ENCODE data around the gene NPC1.
"Not testable (repeated sequence)": the region's sequence is repeated elsewhere in the genome, so short reads cannot be mapped to it uniquely, and the experiment has no call there.

NPC1 gene

DNA sequence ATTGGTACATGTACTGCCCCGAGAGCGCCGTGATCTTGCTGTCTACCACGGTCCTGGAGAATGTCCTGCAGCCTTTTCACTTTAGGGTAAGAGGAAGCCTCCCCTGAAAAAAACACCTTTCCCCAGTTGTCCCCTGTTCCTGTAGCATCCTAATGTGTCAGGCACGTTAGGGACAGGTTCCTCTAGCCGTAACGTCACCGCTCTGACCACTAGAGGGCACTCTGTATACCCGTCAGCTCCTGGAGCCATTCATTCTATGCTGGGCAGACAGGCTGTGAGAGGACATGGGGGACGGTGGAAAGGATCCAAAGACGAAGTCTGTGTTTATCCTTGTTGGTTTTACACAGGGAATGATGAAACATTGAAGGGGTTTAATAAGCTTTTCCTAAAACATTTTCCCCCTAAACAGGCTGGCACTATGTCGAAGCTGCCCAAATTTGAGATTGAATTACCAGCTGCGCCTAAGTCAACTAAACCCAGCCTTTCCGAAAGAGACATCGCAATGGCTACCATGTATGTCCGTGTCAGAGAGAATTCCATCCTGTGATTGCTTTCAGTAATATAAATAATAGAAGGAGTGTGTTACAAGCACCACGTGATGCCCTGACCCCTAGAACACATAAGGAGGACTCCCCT lies 70.3 kb downstream of the NPC1 start:
- peak; percentile 90 for DNase-seq

DNA sequence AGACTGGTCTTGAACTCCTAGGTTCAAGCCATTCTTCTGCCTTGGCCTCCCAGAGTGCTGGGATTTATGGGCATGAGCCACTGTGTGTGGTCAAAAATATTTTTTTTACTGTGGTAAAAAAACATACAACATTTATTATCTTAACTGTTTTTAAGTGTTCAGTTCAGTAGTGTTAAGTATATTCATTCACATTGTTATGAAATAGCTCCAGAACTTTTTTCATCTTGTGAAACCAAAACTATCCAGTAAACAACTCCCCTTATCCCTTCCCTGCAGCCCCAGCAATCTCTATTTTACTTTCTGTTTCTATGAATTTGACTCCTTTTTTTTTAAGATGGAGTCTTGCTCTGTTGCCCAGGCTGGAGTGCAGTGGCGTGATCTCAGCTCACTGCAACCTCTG lies 73.7 kb downstream of the NPC1 start:
- no peak for DNase-seq

DNA sequence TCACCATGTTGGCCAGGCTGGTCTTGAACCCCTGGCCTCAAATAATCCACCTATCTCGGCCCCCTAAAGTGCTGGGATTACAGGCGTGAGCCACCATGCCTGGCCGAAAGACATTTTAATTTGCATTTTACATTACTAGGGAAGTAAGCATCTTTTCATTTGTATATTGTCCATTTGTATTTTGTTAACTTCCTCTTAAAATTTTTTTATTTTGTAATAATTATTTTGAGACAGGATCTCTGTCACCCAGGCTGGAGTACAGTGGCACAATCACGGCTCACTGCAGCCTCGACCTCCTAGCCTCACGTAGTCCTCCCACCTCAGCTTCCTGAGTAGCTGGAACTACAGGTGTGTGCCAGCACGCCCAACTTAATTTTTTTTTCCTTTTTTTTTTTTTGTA lies 74.1 kb downstream of the NPC1 start:
- not testable (repeated sequence) for DNase-seq

DNA sequence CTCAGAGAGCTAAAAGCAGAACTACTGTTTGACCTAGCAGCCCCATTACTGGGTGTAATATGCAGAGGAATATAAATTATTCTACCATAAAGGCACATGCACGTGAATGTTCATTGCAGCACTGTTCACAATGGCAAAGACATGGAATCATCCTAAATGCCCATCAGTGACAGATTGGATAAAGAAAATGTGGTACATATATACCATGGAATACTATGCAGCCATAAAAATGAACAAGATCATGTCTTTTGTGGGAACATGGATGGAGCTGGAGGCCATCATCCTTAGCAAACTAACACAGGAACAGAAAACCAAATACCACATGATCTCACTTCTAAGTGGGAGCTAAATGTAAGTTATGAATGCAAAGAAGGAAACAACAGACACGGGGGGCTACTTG lies 75.4 kb downstream of the NPC1 start:
- not testable (repeated sequence) for DNase-seq

DNA sequence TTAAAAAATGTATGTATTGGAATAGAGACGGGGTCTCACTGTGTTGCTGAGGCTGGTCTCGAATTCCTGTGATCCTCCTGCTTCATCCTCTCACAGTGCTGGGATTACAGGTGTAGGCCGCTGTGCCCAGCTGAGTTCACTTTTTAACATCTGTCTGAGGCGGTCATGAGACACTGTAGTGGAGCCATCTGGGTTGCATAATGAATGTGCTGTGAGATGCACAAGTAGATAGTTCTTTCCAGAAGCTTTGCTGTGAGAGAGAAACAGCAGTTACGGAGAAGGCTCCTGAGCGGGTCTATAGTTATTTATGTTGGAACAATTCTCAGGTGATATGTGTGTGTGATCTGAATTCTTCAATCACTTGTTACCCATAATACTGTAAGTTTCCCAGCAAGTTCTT lies 79.9 kb downstream of the NPC1 start:
- no peak for DNase-seq

DNA sequence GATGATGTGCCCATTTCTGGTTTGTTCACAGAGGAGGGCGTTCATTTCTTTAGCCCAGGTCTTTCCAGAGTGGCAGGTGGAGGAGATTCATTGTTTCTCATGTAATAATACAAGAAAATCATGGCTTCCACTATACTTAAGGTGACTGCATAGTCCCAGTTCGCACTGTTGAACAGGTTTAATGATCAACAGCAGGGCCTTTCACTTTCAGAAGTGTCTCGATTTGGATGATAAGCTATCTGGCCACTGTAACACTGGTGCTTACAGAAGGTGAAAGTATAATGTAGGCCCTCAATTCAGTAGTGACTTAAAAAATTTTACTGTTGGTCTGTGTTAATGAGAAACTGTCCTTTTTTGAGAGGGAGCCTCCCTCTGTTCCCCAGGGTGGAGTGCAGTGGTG lies 81.6 kb downstream of the NPC1 start:
- DNase-seq = peak; percentile 14

DNA sequence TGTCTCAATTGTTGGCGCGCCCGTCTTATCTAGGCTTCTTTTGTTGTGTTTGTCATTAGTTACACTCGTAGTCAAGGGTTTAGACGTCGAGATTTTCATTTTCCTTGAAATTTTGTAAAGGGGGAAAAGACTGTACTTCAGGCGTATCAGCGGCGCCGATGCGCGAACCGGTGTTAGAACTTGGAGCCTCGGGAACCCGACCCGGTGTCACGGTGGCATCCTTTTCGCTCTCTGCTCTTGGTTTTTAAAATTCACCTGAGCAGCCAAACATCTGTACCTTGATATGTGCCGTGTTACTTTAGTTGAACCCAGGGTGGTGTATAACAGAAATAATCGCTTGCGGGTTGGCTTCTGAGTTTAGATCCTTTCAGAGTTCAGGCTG lies 82.4 kb downstream of the NPC1 start:
- peak; percentile 40 for DNase-seq

DNA sequence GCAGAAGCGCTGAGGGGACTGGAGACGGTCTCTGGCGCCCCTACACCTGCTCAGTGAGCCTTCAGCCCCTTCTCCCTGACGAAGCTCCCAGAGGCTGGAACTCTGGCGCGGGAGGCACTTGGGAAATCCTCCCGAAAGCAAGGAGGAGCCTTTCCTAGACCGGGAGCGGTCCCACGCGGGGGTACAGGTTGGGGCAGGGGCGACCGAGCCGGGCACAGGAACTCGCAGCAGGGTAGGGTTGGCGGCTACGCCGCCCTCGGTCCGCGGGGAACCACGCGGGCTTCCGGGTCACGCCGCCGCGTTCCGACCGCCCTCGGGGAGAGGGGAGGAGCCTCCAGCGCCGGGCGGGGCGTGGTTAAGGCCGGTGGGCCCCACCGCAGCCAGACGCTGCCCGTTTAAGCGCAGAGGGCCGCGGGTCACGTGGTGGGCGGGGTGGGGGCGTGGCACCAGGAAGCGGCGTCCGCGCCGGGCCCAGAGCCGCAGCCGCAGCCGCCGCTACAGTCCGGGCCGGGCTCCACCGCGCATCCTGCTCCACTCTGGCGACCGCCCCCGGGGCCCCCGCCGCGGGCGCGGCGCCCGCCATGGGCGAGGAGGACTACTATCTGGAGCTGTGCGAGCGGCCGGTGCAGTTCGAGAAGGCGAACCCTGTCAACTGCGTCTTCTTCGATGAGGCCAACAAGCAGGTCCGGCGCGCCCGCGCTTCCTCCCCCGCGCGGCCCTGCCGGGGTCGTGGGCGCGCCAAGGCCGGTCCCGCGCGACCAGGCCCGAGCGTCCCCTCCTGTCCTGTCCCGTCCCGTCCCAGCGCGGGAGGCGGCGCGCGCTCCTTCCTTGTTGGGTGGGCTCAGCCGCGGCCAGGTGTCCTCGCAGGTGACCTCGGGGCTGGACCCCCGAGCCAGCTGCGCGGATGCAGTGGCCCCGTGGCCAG lies 83.0 kb downstream of the NPC1 start, which contains the start of gene RMC1:
TSS of gene RMC1 (plus strand) at position 474 of the 925 bp plus-strand sequence. CDS start at position 582, 108 bp downstream.
- DNase-seq = peak; percentile 97

DNA sequence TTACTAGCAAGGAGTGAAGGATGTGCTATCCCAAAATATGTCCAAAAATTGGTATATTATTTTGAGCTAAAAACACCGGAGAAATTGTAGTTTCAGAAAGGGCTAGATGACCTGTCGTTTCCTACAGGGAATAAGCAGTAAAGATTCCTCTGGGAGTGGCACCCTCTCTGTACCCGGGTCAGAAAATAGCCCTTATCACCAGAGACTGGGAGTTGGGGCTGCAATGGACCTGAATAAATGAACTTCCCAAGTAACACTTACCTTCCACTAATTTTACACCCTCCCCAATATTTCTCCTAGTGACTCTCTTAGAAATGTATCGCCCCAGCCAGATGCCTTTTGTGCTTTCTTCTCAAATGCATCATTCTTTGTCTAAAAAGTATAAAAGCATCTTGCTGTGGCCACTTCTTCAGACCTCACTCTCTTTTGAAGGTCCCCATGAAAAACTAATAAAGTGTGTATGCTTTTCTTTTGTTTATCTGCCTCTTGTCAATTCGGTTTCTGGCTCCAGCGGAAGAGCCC lies 83.7 kb downstream of the NPC1 start:
- DNase-seq = no peak

DNA sequence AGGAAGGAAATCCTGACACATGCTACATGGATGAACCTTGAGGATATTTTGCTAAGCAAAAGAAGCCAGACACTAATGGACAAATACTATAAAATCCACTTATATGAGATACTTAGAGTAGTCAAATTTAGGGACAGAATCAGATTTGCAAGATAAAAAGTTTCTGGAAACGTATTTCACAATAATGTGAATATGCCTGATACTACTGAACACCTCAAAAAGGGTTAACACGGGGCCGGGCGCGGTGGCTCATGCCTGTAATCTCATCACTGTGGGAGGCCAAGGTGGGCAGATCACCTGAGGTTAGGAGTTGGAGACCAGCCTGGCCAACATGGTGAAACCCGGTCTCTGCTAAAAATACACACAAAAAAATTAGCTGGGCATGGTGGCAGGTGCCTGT lies 84.7 kb downstream of the NPC1 start:
- DNase-seq = no peak

DNA sequence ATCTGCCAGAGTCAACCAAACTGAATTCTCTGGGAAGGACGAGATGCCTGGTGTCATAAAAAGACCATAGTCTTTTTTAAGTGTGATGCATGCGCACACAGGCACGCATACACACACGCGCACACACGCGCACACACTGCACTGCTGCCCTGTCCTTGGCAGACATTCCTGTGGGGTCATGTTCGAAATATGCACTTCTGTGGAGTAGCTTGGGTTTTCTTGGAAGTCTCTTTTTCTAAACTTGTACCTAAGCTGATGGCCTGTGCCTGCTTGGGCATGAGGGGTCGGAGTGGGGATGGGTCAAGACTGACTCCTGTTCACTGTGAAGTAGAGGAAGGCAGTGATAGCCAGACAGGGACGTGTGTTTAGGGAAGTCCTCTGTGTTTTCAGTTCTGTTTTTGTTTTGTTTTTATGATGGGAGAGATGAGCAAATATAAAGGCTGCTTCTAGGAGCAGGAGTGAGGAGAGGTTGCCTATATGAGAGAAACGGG lies 87.0 kb downstream of the NPC1 start:
- DNase-seq = peak; percentile 10

DNA sequence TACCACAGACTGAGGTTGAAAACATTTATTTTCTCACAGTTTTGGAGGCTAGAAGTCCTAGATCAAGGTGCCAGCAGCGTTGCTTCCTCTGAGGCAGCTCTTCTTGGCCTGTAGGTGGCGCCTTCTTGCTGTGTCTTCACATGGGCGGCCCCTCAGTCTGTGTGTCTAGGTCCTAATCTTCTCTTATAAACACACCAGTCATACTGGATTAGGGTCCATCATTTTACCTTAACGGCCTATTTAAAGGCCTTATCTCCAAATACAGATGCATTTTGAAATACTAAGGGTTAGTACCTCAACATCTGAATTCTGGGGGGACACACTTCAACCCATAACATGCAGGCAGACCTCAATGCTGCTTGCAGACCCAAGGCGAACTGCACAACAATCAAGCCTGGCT lies 87.4 kb downstream of the NPC1 start:
- peak; percentile 95 for DNase-seq

DNA sequence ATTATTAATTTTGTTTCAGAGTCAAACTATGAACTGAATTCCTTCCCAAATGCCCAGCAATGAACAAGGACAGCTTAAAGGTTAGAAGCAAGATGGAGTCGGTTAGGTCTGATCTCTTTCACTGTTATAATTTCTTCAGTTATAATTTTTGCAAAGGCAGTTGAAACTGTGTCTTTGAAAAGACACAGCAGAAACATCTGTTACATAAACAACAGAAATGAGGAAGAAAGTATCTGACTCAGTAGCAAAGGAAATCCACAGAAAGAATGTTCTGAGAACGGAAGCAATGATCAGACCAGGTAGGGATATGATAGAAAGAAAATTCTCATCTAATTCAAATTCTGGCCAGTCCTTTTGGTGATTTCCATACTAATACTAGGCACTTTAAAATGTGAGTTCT lies 88.2 kb downstream of the NPC1 start:
- DNase-seq = peak; percentile 52

DNA sequence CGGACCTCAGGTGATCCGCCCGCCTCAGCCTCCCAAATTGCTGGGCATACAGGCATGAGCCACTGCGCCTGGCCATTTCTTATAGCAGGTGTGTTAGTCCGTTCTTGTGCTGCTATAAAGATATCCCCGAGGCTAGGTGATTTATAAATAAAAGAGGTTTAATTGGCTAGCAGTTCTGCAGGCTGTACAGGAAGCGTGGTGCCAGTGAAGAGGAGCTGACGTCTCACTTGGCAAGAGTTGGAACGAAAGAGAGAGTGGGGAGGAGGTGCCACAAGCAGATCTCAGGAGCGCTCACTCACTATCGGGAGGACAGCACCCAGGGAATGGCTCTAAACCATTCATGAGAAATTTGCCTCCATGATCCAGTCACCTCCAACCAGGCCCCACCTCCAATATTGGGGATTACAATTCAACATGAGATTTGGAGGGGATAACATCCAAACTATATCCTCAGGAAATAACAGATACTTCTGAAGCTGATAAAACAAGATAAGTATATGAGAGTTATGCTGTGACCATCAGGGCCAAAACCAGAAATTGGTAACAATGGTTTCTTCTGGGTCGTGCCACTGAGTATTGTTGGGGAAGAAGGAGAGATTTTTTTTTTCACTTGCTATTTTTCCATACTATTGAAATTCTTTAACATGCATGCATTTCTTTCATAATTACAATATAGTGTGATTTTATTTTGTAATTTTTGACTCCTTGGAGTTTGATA lies 90.4 kb downstream of the NPC1 start:
- peak; percentile 40 for DNase-seq

DNA sequence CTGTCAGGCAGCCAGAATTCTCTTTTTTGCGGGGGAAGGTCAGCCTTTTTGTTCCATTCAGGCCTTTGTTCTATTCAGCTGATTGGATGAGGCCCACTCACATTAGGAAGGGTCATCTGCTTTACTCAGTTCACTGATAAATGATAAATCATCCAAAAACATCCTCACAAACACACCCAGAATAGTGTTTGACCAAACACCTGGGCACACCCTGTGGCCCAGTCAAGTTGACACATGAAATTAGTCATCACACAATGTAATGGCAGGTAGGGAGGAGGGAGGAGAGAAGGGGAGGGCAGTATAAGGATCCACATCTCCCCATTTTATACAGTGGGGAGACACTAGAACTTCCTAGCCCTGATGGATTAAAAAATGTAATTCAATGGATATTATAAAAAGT lies 91.3 kb downstream of the NPC1 start:
- DNase-seq = no peak

DNA sequence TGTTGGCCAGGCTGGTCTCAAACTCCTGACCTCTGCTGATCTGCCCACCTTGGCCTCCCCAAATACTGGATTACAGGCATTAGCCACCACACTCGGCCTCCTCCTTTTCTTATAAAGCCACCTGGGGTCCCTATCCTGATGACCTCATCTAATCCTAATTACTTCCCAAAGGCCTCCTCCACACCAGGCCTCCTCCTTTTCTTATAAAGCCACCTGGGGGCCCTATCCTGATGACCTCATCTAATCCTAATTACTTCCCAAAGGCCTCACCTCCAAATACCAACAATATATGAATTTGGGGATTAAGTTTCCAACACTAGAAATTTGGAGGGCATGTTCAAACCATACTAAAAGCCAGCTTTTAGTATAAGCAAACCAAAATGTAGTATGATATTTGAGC lies 92.7 kb downstream of the NPC1 start:
- DNase-seq = no peak

DNA sequence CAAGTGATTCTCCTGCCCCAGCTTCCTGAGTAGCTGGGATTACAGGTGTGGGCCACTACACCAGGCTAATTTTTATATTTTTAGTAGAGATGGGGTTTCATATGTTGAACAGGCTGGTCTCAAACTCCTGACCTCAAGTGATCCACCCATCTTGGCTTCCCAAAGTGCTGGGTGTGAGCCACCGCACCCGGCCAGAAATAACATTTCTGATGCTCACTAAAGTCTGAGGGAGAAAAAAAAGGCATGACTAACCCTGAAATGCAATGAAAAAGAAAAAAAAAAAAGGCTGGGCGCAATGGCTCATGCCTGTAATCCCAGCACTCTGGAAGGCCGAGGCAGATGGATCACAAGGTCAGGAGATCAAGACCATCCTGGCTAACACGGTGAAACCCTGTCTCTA lies 96.7 kb downstream of the NPC1 start:
- DNase-seq = not testable (repeated sequence)

DNA sequence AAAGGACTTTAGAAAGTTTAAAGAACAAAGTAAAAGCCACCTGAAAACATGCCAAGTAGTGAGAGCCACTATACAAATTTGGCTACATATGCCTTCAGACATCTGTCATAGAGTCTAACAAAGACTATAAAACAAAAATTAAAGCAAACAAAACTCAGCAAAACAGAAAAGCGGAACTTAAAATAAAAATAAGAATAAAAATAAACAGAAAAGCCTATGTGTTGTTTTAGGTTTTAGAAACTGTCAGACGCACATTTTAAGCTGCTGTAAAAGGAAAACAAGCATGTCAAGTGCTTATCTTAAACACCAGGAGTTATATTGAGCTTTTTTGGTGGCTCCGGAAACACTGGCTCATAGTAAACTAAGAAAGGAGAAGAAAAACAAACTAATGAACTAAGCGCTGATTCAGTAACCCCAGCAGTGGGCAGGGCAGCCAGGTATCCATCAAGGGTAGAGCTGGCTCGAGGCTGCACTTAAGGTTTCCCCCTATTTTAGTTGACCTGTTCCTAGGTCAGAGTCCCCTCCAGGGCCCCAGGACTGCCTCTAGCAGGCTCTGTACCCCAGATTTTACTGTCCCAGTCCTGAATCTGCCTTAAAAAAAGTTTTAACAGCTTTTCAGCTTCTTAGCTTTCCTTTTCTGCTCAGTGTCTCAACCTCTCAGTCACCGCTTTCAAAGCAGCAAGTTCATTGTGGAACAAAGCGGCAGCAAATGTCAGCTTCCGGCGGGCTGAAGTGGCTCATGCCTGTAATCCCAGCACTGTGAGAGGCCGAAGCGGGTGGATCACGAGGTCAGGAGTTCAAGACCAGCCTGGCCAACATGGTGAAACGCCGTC lies 98.4 kb downstream of the NPC1 start:
- peak; percentile 91 for DNase-seq

DNA sequence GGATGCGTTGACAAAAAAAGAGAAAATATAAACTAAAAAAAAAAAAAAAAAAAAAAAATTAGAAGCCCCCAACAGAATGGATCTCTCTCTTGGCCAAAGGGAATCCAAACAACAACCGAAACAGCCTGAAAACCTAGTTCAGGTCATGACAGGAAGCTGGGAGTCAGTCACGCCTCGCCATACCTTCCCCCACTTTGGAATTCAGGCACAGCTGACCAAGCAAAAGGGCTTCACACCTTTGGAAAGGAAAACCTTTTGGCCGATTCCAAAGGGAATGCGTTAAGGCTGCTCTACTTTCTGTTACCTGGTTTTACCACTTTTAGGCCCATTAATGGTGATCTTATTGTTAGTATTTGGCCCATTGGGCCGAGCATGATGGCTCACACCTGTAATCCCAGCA lies 100.9 kb downstream of the NPC1 start:
- DNase-seq = no peak

DNA sequence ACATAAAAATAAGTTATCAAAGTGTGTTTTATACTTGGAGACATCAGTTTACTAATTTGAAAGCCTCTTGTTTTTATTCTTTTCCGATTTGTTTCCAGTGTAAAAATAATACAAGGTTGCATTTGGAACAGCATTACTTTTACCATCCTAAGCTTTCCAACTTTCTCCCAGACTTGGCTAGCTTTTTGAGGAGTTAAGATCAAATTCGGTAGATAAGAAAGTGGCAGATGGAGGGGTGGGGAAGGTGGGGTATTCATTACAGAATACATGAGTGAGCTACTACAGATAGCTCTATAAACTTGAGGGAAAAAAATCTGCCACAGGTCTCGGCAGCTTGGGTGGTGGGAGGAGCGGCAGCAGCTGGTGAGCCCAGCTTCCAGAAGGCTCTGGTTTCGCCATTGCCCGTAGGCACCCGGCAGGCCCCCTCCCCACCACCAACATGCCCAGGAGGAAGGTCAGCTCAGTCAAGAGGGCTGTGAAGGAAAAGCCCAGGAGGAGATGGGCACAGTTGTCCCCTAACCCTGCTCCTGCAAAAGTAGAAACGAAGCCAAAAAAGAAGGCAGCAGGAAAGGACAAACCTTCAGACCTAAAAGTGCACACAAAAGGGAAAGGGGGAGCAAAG lies 101.6 kb downstream of the NPC1 start:
- DNase-seq = no peak

Data from hematopoietic multipotent progenitor cell treated with erythropoietin and hydrocortisone succinate and interleukin-3 and kit ligand, for 4 days (in vitro differentiated cells).